RWPE2 (cell line): Measurements from ENCODE around the gene NEURL3.
A peak's percentile ranks its signal among the peaks of the same experiment; 100 is the strongest.

Experiments
- ATAC-seq: fragments of 200-7000 bp; cut with Tn5 transposase; 3 replicates; pipeline ENCODE4 v1.9.1; 2021; ENCODE audit warnings: low read depth
- DNase-seq: peaks from one replicate; pipeline ENCODE4 v3.0.0-alpha.2; 2020; ENCODE audit warnings: low spot score
- H3K27ac ChIP-seq: fragments of 450-650 bp; 2 replicates; pipeline ENCODE4 v1.5.1; 2017; ENCODE audit warnings: mild to moderate bottlenecking; ENCODE audit not compliant: poor library complexity, severe bottlenecking
- H3K27me3 ChIP-seq: fragments of 250-450 bp; sonication (Bioruptor Pico); 2 replicates; pipeline ENCODE4 v1.5.1; 2021; ENCODE audit warnings: mild to moderate bottlenecking, moderate library complexity; ENCODE audit not compliant: insufficient read depth, poor library complexity, severe bottlenecking
- H3K36me3 ChIP-seq: fragments of 250-450 bp; sonication (Bioruptor Pico); 2 replicates; pipeline ENCODE4 v1.5.1; 2020; ENCODE audit warnings: low read depth, mild to moderate bottlenecking, moderate library complexity
- H3K4me1 ChIP-seq: fragments of 250-450 bp; sonication (Bioruptor Pico); 2 replicates; pipeline ENCODE4 v1.5.1; 2021; ENCODE audit warnings: mild to moderate bottlenecking, moderate library complexity; ENCODE audit not compliant: insufficient read depth, poor library complexity, severe bottlenecking
- H3K4me3 ChIP-seq: fragments of 250-450 bp; sonication (Bioruptor Pico); 2 replicates; pipeline ENCODE4 v1.5.1; 2021; ENCODE audit warnings: mild to moderate bottlenecking, moderate library complexity; ENCODE audit not compliant: severe bottlenecking
- H3K9me3 ChIP-seq: fragments of 250-450 bp; sonication (Bioruptor Pico); 2 replicates; pipeline ENCODE4 v1.5.1; 2021; ENCODE audit warnings: mild to moderate bottlenecking, moderate library complexity; ENCODE audit not compliant: severe bottlenecking
- CTCF ChIP-seq: fragments of 450-650 bp; IDR thresholded peaks from one replicate; pipeline ENCODE4 v1.5.1; 2017; ENCODE audit warnings: mild to moderate bottlenecking, moderate library complexity; ENCODE audit not compliant: poor library complexity, severe bottlenecking

NEURL3 gene

DNA sequence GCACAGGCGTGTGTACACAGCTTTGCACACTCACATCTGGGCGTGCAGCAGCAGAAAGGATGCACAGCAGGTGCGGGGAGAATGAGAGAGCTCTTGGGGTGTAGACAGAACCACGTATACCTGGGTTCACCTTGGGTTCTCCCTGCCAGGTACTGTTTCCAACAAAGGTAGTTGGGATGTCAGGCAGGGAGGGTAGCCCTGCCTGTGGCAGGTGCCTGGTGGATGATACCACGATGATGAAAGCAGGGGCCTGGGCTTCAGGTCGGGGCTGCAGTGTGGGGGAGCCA, 24.9 kb upstream of the NEURL3 start:
- Histone ChIP-seq H3K4me3 (no peak overlapping the region), H3K36me3 (no peaks in the 10 kb centered on the region), H3K27ac (no peak overlapping the region), H3K9me3 (no peaks in the 10 kb centered on the region), H3K27me3 (no peaks in the 10 kb centered on the region), H3K4me1 (peaks cover 31% of the 10 kb centered on the region)
- no peak for ATAC-seq
- DNase-seq = no peak
- no peak for TF ChIP-seq CTCF

GRCh38 chr2:96529376-96530143, 24.4 kb upstream of the NEURL3 start:
- no peak for TF ChIP-seq CTCF
- ATAC-seq (no peak), DNase-seq (no peak)
- no peaks in the 10 kb centered on the region for H3K36me3 ChIP-seq
- no peak overlapping the region for H3K27ac ChIP-seq
- no peaks in the 10 kb centered on the region for H3K9me3 ChIP-seq
- H3K27me3 ChIP-seq = no peaks in the 10 kb centered on the region
- H3K4me3 ChIP-seq = no peak overlapping the region
- H3K4me1 ChIP-seq = peaks cover 27% of the 10 kb centered on the region

DNA sequence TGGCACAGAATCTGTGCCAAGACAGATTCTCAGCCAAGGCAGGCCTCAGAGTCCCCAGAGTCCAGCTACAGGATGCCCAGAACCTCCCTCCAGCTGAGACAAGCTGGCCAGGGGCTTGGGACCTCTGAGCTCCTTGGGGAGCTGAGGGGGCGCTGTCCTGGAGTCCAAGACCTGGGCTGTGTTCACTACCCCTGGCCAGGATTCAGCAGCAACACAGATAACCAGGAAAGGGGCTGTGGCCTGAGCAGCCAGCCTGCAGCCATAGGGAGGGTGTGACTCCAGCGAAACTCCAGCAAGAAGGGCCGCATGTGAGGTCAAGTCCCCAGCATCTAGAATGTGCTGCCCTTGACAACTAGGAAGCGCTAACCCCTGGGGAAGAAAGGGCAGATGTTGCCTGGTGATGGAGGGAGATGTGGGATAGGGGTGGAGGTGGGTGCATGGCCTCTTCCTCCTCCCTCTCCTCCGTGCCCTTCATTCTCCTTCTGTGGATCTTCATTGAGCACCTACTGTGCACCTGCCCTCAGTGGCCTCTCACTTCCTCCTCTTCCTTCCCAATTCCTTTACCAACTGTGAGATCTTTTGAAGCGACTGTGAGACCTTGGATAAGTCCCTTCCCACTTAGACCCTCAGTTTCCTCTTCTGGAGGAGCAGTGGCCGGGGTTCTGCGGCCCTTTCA, 23.7 kb upstream of the NEURL3 start:
- DNase-seq (no peak), ATAC-seq (no peak)
- peaks cover 20% of the 10 kb centered on the region for H3K4me1 ChIP-seq
- no peaks in the 10 kb centered on the region for H3K27me3 ChIP-seq
- H3K4me3 ChIP-seq = no peak overlapping the region
- H3K9me3 ChIP-seq = no peaks in the 10 kb centered on the region
- H3K36me3 ChIP-seq = no peaks in the 10 kb centered on the region
- H3K27ac ChIP-seq = no peak overlapping the region
- TF ChIP-seq CTCF = no peak

- Histone ChIP-seq H3K36me3 (no peaks in the 10 kb centered on the region), H3K27ac (no peak overlapping the region), H3K27me3 (no peaks in the 10 kb centered on the region), H3K4me3 (no peak overlapping the region), H3K9me3 (no peaks in the 10 kb centered on the region), H3K4me1 (peaks cover 13% of the 10 kb centered on the region)
- ATAC-seq (no peak), DNase-seq (no peak)
- TF ChIP-seq CTCF = peak; percentile 2
Measured at GRCh38 chr2:96528006-96528699, 23.0 kb upstream of the NEURL3 start.
